GM23338 (cell line): ENCODE measurements around the gene IL36RN. TPM values are rescaled to one million over a fixed set of nuclear protein-coding genes. Genes with fewer than 3 reads are reported as not detected.

Source experiments
- ATAC-seq: fragments of 200-7000 bp; cut with Tn5 transposase; 3 replicates; pipeline ENCODE4 v1.9.1; 2020
- DNase-seq: peaks from one replicate; pipeline ENCODE4 v3.0.0-alpha.2; 2015; ENCODE audit warnings: low spot score
- H2AFZ ChIP-seq: fragments of 200-600 bp; sonication (generic); 2 replicates; pipeline ENCODE4 v1.8.0; 2016; ENCODE audit warnings: antibody characterized with exemption, mild to moderate bottlenecking, moderate library complexity
- H3F3A ChIP-seq: fragments of 200-600 bp; sonication (generic); replicated peaks from 2 replicates; pipeline ENCODE4 v1.8.0; 2017; ENCODE audit warnings: antibody characterized with exemption, mixed run types, low read depth
- H3K27ac ChIP-seq: fragments of 200-600 bp; sonication (generic); 2 replicates; pipeline ENCODE4 v1.6.1; 2016; ENCODE audit warnings: low read depth
- H3K27me3 ChIP-seq: fragments of 200-600 bp; sonication (generic); 2 replicates; pipeline ENCODE4 v1.8.0; 2016; ENCODE audit warnings: mild to moderate bottlenecking, mixed run types, moderate library complexity; ENCODE audit not compliant: insufficient read depth
- H3K36me3 ChIP-seq: fragments of 200-600 bp; sonication (generic); 2 replicates; pipeline ENCODE4 v1.8.0; 2016; ENCODE audit warnings: mild to moderate bottlenecking; ENCODE audit not compliant: insufficient read depth
- H3K4me1 ChIP-seq: fragments of 200-600 bp; sonication (generic); 2 replicates; pipeline ENCODE4 v1.8.0; 2016; ENCODE audit warnings: mild to moderate bottlenecking, moderate library complexity; ENCODE audit not compliant: insufficient read depth
- H3K4me2 ChIP-seq: fragments of 200-600 bp; sonication (generic); 2 replicates; pipeline ENCODE4 v1.7.1; 2017; ENCODE audit warnings: mixed run types
- H3K4me3 ChIP-seq: fragments of 200-600 bp; sonication (generic); 2 replicates; pipeline ENCODE4 v1.6.1; 2016; ENCODE audit warnings: mixed run types
- H3K79me2 ChIP-seq: fragments of 200-600 bp; sonication (generic); replicated peaks from 2 replicates; pipeline ENCODE4 v1.8.0; 2017; ENCODE audit warnings: mild to moderate bottlenecking; ENCODE audit not compliant: insufficient read depth
- H3K9me2 ChIP-seq: fragments of 200-600 bp; sonication (generic); 2 replicates; pipeline ENCODE4 v1.8.0; 2017; ENCODE audit not compliant: insufficient read depth
- H4K20me1 ChIP-seq: fragments of 200-600 bp; sonication (generic); replicated peaks from 2 replicates; pipeline ENCODE4 v1.8.0; 2017; ENCODE audit warnings: mild to moderate bottlenecking; ENCODE audit not compliant: insufficient read depth
- H3K27ac Mint-ChIP-seq: 2 replicates; pipeline ENCODE4 v1.8.0; 2020; ENCODE audit warnings: inconsistent platforms, mild to moderate bottlenecking, moderate library complexity, mixed read lengths
- H3K27me3 Mint-ChIP-seq: 3 replicates; pipeline ENCODE4 v1.8.0; 2022; ENCODE audit warnings: low read depth, mild to moderate bottlenecking, moderate library complexity, mixed read lengths, inconsistent platforms; ENCODE audit not compliant: insufficient read depth, poor library complexity
- H3K36me3 Mint-ChIP-seq: 3 replicates; pipeline ENCODE4 v1.8.0; 2021; ENCODE audit warnings: low read depth, mild to moderate bottlenecking, inconsistent platforms, moderate library complexity, mixed read lengths
- H3K4me1 Mint-ChIP-seq: 3 replicates; pipeline ENCODE4 v1.8.0; 2020; ENCODE audit warnings: mild to moderate bottlenecking, inconsistent platforms, mixed read lengths
- H3K4me3 Mint-ChIP-seq: 3 replicates; pipeline ENCODE4 v1.8.0; 2021; ENCODE audit warnings: moderate library complexity, mild to moderate bottlenecking, inconsistent platforms, mixed read lengths
- H3K9me3 Mint-ChIP-seq: 3 replicates; pipeline ENCODE4 v1.8.0; 2020; ENCODE audit warnings: moderate library complexity, mild to moderate bottlenecking, inconsistent platforms, mixed read lengths
- CREB1 ChIP-seq: fragments of 250-450 bp; sonication (Bioruptor Pico); IDR thresholded peaks from 2 replicates; pipeline ENCODE4 v1.5.0; 2020; ENCODE audit warnings: low read depth, mild to moderate bottlenecking, moderate library complexity
- CTCF ChIP-seq, 2 experiments: fragments of 200-600 bp in 1 of 2; sonication (generic) in 1 of 2; conservative IDR thresholded peaks; 2 replicates each; pipeline versions ENCODE4 v1.5.1 to v1.6.1; 2016 to 2017; ENCODE audit warnings: antibody characterized with exemption in 2 of 2, low read depth in 2 of 2, mild to moderate bottlenecking in 2 of 2, moderate library complexity in 1 of 2
- EZH2 ChIP-seq: fragments of 200-600 bp; sonication (generic); IDR thresholded peaks from one replicate; pipeline ENCODE4 v1.8.0; 2017; ENCODE audit warnings: antibody characterized with exemption, mild to moderate bottlenecking, low read depth; ENCODE audit not compliant: unreplicated experiment
- EZH2phosphoT487 ChIP-seq: fragments of 200-600 bp; sonication (generic); IDR thresholded peaks from one replicate; pipeline ENCODE4 v1.8.1; 2018; ENCODE audit warnings: antibody characterized with exemption; ENCODE audit not compliant: unreplicated experiment
- JUNB ChIP-seq: IDR thresholded peaks from one replicate; pipeline ENCODE4 v1.6.1; 2016; ENCODE audit warnings: antibody characterized with exemption; ENCODE audit not compliant: unreplicated experiment
- NANOG ChIP-seq: IDR thresholded peaks from 2 replicates; pipeline ENCODE4 v1.6.1; 2016; ENCODE audit warnings: antibody characterized with exemption, borderline replicate concordance
- POLR2AphosphoS5 ChIP-seq: IDR thresholded peaks from 2 replicates; pipeline ENCODE4 v1.6.1; 2016; ENCODE audit warnings: antibody characterized with exemption, low read depth
- REST ChIP-seq: IDR thresholded peaks from one replicate; pipeline ENCODE4 v1.6.1; 2018; ENCODE audit warnings: antibody characterized with exemption; ENCODE audit not compliant: unreplicated experiment
- STAT1 ChIP-seq: IDR thresholded peaks from one replicate; pipeline ENCODE4 v1.6.1; 2016; ENCODE audit warnings: antibody characterized with exemption; ENCODE audit not compliant: unreplicated experiment
- ZNF114 ChIP-seq: fragments of 250-450 bp; sonication (Bioruptor Pico); IDR thresholded peaks from 2 replicates; pipeline ENCODE4 v1.5.0; 2020; ENCODE audit warnings: mild to moderate bottlenecking, moderate library complexity
- ZNF331 ChIP-seq: fragments of 250-450 bp; sonication (Bioruptor Pico); IDR thresholded peaks from 2 replicates; pipeline ENCODE4 v1.5.0; 2020; ENCODE audit warnings: low read depth, mild to moderate bottlenecking, moderate library complexity
- ZNF462 ChIP-seq: fragments of 250-450 bp; sonication (Bioruptor Pico); IDR thresholded peaks from 2 replicates; pipeline ENCODE4 v1.5.0; 2020; ENCODE audit warnings: mild to moderate bottlenecking, moderate library complexity
- polyA plus RNA-seq: library from polyadenylated mRNA; unstranded; fragments of >200 nt; fragmentation: Nextera tagmentation; extraction: Ambion mirVana; gene quantifications from 2 replicates; pipeline ENCODE4 v1.2.1, GENCODE V29; 2016
- total RNA-seq: library from RNA; depleted of rRNA; stranded (reverse); fragments of >200 nt; shearing (Covaris generic); gene quantifications from 2 replicates; pipeline ENCODE4 v1.2.3, GENCODE V29; 2014

Gene IL36RN
- total and polyA plus RNA-seq, 2 experiments from 2014 or later = not detected

- TF ChIP-seq ZNF462 (CRISPR knock-in tag) = no peak
- no peak for TF ChIP-seq POLR2AphosphoS5
- no peak for TF ChIP-seq ZNF114 (CRISPR knock-in tag)
- no peak for TF ChIP-seq EZH2
- TF ChIP-seq EZH2phosphoT487 = no peak
- no peak for TF ChIP-seq CREB1 (CRISPR knock-in tag)
- TF ChIP-seq NANOG = no peak
Measured at GRCh38 chr2:113025737-113026136, 33.3 kb upstream of the IL36RN start (continued).

- no peak overlapping the region for H3K4me2 ChIP-seq
- TF ChIP-seq EZH2 (no peak), JUNB (no peak), CTCF (conservative IDR thresholded peaks at IDR 0.05; ENCODE audit: low read depth in 2 of 2) (no peak), NANOG (no peak), CREB1 (CRISPR knock-in tag) (no peak), STAT1 (no peak), ZNF331 (no peak), ZNF114 (CRISPR knock-in tag) (no peak), REST (no peak)
Measured at GRCh38 chr2:113027691-113028090, 31.3 kb upstream of the IL36RN start.

More at GRCh38 chr2:113027691-113028090, 31.3 kb upstream of the IL36RN start:
- no peak overlapping the region for H3K27ac Mint-ChIP-seq
- H3K4me1 Mint-ChIP-seq = peaks cover 13% of the 10 kb centered on the region; the same call in 2 of the 3 replicates
- ATAC-seq = no peak
- H3K27me3 Mint-ChIP-seq = peaks cover 5% of the 10 kb centered on the region
- H2AFZ ChIP-seq = peak overlapping the region; percentile 63; the same call in 1 of the 2 replicates
- no peak overlapping the region for H3K4me3 Mint-ChIP-seq
- no peaks in the 10 kb centered on the region for H3K36me3 ChIP-seq
- peaks cover 16% of the 10 kb centered on the region; the same call in 1 of the 2 replicates for H3K9me2 ChIP-seq
- no peaks in the 10 kb centered on the region; the same call in 1 of the 3 replicates for H3K9me3 Mint-ChIP-seq
- no peak overlapping the region for H3K27ac ChIP-seq
- DNase-seq = no peak
- no peaks in the 10 kb centered on the region for H3K27me3 ChIP-seq
- no peaks in the 10 kb centered on the region for H3K79me2 ChIP-seq
- no peaks in the 10 kb centered on the region for H3K36me3 Mint-ChIP-seq
- H3F3A ChIP-seq = no peaks in the 10 kb centered on the region
- H3K4me1 ChIP-seq = peaks cover 5% of the 10 kb centered on the region; the same call in 1 of the 2 replicates
- no peaks in the 10 kb centered on the region for H4K20me1 ChIP-seq
- H3K4me3 ChIP-seq = no peak overlapping the region
